ENCODE data around the gene ZBTB7B. TPM values are rescaled to one million over a fixed set of nuclear protein-coding genes. Genes with fewer than 3 reads are reported as not detected.

ZBTB7B gene
- total RNA-seq, 1 donor from 2014 or later, result 29.9 TPM

GRCh38 chr1:154998201-154998780, 4.3 kb upstream of the ZBTB7B start:
- no peaks in the 10 kb centered on the region for H3K36me3 Mint-ChIP-seq (ENCODE audit: insufficient read depth)
- peaks cover 7% of the 10 kb centered on the region for H3K4me1 Mint-ChIP-seq (ENCODE audit: low read depth)
- H3K9me3 Mint-ChIP-seq (ENCODE audit: low read depth), result no peaks in the 10 kb centered on the region
- no peak for TF ChIP-seq CTCF (IDR thresholded peaks at IDR 0.05; ENCODE audit: unreplicated experiment)
- H3K27ac Mint-ChIP-seq, result no peak overlapping the region
- no peaks in the 10 kb centered on the region for H3K27me3 Mint-ChIP-seq
- DNase-seq (ENCODE audit: low spot score, unreplicated experiment), result no peak
- H3K4me3 Mint-ChIP-seq (ENCODE audit: low read depth), result no peak overlapping the region

DNA sequence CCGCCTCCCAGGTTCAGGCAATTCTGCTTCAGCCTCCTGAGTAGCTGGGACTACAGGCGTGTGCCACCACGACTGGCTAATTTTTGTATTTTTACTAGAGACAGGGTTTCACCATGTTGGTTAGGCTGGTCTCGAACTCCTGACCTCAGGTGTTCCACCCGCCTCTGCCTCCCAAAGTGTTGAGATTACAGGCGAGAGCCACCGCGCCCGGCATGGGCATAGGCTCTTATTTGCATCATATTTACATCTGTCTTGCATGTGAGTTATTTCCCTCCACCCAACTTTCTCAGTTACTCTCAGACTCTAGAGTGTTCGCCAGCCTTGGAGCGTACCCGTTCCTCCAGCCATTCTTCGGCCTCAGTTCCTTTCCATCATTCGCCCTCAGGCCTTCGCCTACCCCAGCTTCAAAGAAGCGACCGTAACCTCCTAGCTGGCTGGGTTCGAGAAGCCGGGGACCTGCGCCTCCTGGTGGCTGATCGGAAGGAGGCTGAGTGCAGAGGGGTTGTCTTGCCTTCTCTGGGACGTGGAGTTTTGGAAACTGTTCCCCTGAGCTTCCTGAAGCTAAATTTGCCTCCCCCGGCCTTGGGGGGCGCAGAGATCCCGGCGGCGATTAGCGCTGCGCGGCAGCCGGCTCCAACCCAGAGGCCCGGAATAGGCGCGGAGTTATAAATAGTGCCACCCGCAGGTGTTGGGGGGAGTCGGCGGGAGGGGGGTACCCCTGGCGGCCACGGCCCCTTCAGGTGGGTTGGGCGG, 3.6 kb upstream of the ZBTB7B start:
- H3K4me3 Mint-ChIP-seq (ENCODE audit: low read depth), result peak overlapping the region; percentile 63
- no peaks in the 10 kb centered on the region for H3K9me3 Mint-ChIP-seq (ENCODE audit: low read depth)
- H3K4me1 Mint-ChIP-seq (ENCODE audit: low read depth), result peaks cover 7% of the 10 kb centered on the region
- peak overlapping the region; percentile 76 for H3K27ac Mint-ChIP-seq
- H3K36me3 Mint-ChIP-seq (ENCODE audit: insufficient read depth), result no peaks in the 10 kb centered on the region
- peak; percentile 78 for TF ChIP-seq CTCF (IDR thresholded peaks at IDR 0.05; ENCODE audit: unreplicated experiment)
- DNase-seq (ENCODE audit: low spot score, unreplicated experiment), result peak; percentile 47
- H3K27me3 Mint-ChIP-seq, result no peaks in the 10 kb centered on the region

GRCh38 chr1:154999571-155000410, 2.8 kb upstream of the ZBTB7B start:
- Mint-ChIP-seq H3K27me3 (no peaks in the 10 kb centered on the region), H3K27ac (peak overlapping the region; percentile 98), H3K4me3 (ENCODE audit: low read depth) (peak overlapping the region; percentile 89), H3K36me3 (ENCODE audit: insufficient read depth) (no peaks in the 10 kb centered on the region), H3K4me1 (ENCODE audit: low read depth) (peaks cover 14% of the 10 kb centered on the region), H3K9me3 (ENCODE audit: low read depth) (no peaks in the 10 kb centered on the region)
- DNase-seq (ENCODE audit: low spot score, unreplicated experiment), result no peak
- TF ChIP-seq CTCF (IDR thresholded peaks at IDR 0.05; ENCODE audit: unreplicated experiment), result no peak

GRCh38 chr1:155000411-155000725, 2.2 kb upstream of the ZBTB7B start:
- Mint-ChIP-seq H3K27ac (peak overlapping the region; percentile 98), H3K4me3 (ENCODE audit: low read depth) (peak overlapping the region; percentile 89), H3K36me3 (ENCODE audit: insufficient read depth) (no peaks in the 10 kb centered on the region), H3K9me3 (ENCODE audit: low read depth) (no peaks in the 10 kb centered on the region), H3K4me1 (ENCODE audit: low read depth) (peaks cover 14% of the 10 kb centered on the region), H3K27me3 (no peaks in the 10 kb centered on the region)
- TF ChIP-seq CTCF (IDR thresholded peaks at IDR 0.05; ENCODE audit: unreplicated experiment), result no peak
- no peak for DNase-seq (ENCODE audit: low spot score, unreplicated experiment)

GRCh38 chr1:155000726-155001424, 1.7 kb upstream of the ZBTB7B start:
- peak overlapping the region; percentile 95 for H3K27ac Mint-ChIP-seq
- TF ChIP-seq CTCF (IDR thresholded peaks at IDR 0.05; ENCODE audit: unreplicated experiment), result no peak
- H3K4me1 Mint-ChIP-seq (ENCODE audit: low read depth), result peaks cover 14% of the 10 kb centered on the region
- H3K4me3 Mint-ChIP-seq (ENCODE audit: low read depth), result peak overlapping the region; percentile 89
- H3K27me3 Mint-ChIP-seq, result no peaks in the 10 kb centered on the region
- DNase-seq (ENCODE audit: low spot score, unreplicated experiment), result peak; percentile 98
- H3K9me3 Mint-ChIP-seq (ENCODE audit: low read depth), result no peaks in the 10 kb centered on the region
- H3K36me3 Mint-ChIP-seq (ENCODE audit: insufficient read depth), result no peaks in the 10 kb centered on the region
